Glutamatergic neuron (in vitro differentiated cells): Measurements from ENCODE around the gene DYRK1A. TPM values are rescaled to one million over a fixed set of nuclear protein-coding genes. Genes with fewer than 3 reads are reported as not detected.

Experiments used
- DNase-seq: peaks from one replicate; pipeline ENCODE4 v3.0.0; 2022
- H3K27ac Mint-ChIP-seq: one replicate; pipeline ENCODE4 v1.8.0; 2020; ENCODE audit warnings: mild to moderate bottlenecking, mixed read lengths, inconsistent platforms; ENCODE audit not compliant: unreplicated experiment
- H3K27me3 Mint-ChIP-seq: one replicate; pipeline ENCODE4 v1.8.0; 2020; ENCODE audit warnings: mild to moderate bottlenecking, moderate library complexity, mixed read lengths, inconsistent platforms; ENCODE audit not compliant: unreplicated experiment
- H3K36me3 Mint-ChIP-seq: one replicate; pipeline ENCODE4 v1.8.0; 2020; ENCODE audit warnings: mild to moderate bottlenecking, mixed read lengths, inconsistent platforms; ENCODE audit not compliant: unreplicated experiment
- H3K4me1 Mint-ChIP-seq: one replicate; pipeline ENCODE4 v1.8.0; 2020; ENCODE audit warnings: mild to moderate bottlenecking, low read depth, mixed read lengths, inconsistent platforms; ENCODE audit not compliant: unreplicated experiment
- H3K4me3 Mint-ChIP-seq: one replicate; pipeline ENCODE4 v1.8.0; 2020; ENCODE audit warnings: mild to moderate bottlenecking, mixed read lengths, inconsistent platforms; ENCODE audit not compliant: unreplicated experiment
- H3K9me3 Mint-ChIP-seq: one replicate; pipeline ENCODE4 v1.8.0; 2020; ENCODE audit warnings: mild to moderate bottlenecking, moderate library complexity, mixed read lengths, inconsistent platforms; ENCODE audit not compliant: unreplicated experiment
- total RNA-seq: library from RNA; stranded (reverse); fragmentation: NEBNext Ultra II Directional; extraction: Animal tissue kit (Norgen Biotek cat#: 25700); gene quantifications from one replicate; pipeline ENCODE4 v1.2.1, GENCODE V29; 2021; ENCODE audit not compliant: unreplicated experiment
- TF ChIP-seq, protein P1 (sequence below): fragments of 200-600 bp; sonication (generic); IDR thresholded peaks from one replicate; pipeline ENCODE4 v1.5.0; 2021; ENCODE audit not compliant: partially characterized antibody, unreplicated experiment

The DYRK1A gene
- total RNA-seq, 1 donor from 2014 or later: 70.4 TPM

DNA sequence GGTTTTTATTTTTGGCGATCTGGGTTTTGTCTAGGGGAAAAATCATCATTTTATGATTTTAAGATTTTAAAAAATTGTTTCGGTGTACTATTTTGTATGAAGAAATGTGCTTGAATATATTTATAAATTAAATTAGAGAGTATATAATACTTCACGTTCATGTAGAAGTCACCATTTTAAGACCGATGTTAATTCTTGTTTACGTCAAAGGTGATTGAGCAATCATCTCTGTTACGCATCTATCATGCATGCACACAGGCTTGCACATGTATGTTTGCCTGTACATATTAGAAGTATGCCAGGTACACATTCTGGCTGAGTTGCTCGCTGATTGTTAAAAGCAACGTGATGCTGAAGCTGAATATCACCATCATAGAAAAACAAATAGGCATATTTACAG lies 54.7 kb downstream of the DYRK1A start:
- Mint-ChIP-seq H3K4me1 (peaks cover 18% of the 10 kb centered on the region), H3K27me3 (no peaks in the 10 kb centered on the region), H3K27ac (no peak overlapping the region), H3K9me3 (peaks cover 2% of the 10 kb centered on the region), H3K4me3 (no peak overlapping the region), H3K36me3 (no peaks in the 10 kb centered on the region)
- TF ChIP-seq, protein P1, sequence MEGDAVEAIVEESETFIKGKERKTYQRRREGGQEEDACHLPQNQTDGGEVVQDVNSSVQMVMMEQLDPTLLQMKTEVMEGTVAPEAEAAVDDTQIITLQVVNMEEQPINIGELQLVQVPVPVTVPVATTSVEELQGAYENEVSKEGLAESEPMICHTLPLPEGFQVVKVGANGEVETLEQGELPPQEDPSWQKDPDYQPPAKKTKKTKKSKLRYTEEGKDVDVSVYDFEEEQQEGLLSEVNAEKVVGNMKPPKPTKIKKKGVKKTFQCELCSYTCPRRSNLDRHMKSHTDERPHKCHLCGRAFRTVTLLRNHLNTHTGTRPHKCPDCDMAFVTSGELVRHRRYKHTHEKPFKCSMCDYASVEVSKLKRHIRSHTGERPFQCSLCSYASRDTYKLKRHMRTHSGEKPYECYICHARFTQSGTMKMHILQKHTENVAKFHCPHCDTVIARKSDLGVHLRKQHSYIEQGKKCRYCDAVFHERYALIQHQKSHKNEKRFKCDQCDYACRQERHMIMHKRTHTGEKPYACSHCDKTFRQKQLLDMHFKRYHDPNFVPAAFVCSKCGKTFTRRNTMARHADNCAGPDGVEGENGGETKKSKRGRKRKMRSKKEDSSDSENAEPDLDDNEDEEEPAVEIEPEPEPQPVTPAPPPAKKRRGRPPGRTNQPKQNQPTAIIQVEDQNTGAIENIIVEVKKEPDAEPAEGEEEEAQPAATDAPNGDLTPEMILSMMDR: no peak
- no peak for DNase-seq

DNA sequence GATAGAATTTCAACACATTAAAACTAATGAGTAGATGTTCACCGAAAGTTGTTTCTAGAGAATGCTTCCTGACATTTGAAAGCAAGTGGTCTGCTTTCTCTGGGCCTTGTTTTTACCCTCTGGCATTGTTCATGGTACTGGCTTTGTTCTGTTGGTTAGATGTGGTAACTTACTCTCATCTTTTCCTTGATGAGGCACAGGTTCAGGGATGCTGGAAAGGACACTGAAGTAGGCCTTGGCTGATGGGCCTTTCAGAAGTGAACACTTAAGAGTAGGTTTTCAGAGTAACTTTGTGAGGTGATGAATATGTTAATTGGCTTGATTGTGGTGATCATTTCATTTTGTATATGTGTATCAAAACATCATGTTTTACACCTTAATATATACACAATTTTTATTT lies 55.8 kb downstream of the DYRK1A start:
- peaks cover 18% of the 10 kb centered on the region for H3K4me1 Mint-ChIP-seq
- no peak for DNase-seq
- no peaks in the 10 kb centered on the region for H3K36me3 Mint-ChIP-seq
- peaks cover 2% of the 10 kb centered on the region for H3K9me3 Mint-ChIP-seq
- TF ChIP-seq, protein P1: no peak
- H3K4me3 Mint-ChIP-seq: no peak overlapping the region
- H3K27ac Mint-ChIP-seq: no peak overlapping the region
- no peaks in the 10 kb centered on the region for H3K27me3 Mint-ChIP-seq

DNA sequence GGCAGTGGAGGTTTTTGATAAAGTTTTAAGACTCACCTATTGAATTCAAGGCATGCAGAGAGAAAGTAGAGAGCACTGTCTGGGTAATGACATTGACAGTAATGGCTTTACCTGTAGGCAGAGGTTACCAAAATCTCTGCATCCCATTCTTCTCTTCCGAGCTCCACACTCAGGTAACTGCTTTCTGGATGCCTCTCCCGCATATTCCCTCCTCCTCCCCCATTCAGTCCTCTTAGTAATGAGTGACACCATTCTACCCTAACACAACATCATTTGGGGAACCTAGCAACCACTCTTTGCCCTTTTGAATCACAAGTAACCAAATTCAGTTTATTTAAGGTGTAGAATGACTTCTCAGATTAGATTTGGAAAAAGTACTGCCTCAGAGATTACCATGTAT lies 56.5 kb downstream of the DYRK1A start:
- no peaks in the 10 kb centered on the region for H3K27me3 Mint-ChIP-seq
- no peak overlapping the region for H3K4me3 Mint-ChIP-seq
- no peak overlapping the region for H3K27ac Mint-ChIP-seq
- DNase-seq: no peak
- H3K36me3 Mint-ChIP-seq: no peaks in the 10 kb centered on the region
- no peaks in the 10 kb centered on the region for H3K9me3 Mint-ChIP-seq
- TF ChIP-seq, protein P1: no peak
- peaks cover 18% of the 10 kb centered on the region for H3K4me1 Mint-ChIP-seq

DNA sequence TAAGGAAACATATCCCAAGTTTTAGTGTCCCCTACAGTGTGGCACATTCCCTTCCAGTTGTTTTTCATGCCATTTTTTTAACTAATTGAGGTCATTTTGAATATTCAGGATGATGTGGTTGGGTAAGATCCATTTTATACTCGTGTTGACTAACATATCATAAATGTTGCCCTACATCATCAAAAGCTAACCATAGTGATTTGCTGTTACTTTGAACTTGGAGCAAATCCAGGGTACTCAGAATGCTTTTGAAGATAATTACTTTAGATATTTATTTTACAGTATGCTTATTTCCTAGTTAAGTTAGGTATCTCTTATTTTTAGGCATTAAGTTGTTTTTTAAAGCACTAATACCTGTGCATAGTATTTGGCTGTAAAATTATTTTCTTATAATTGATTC lies 57.8 kb downstream of the DYRK1A start:
- TF ChIP-seq, protein P1: no peak
- peaks cover 4% of the 10 kb centered on the region for H3K36me3 Mint-ChIP-seq
- no peak for DNase-seq
- H3K9me3 Mint-ChIP-seq: no peaks in the 10 kb centered on the region
- no peak overlapping the region for H3K4me3 Mint-ChIP-seq
- no peaks in the 10 kb centered on the region for H3K27me3 Mint-ChIP-seq
- H3K27ac Mint-ChIP-seq: no peak overlapping the region
- peaks cover 15% of the 10 kb centered on the region for H3K4me1 Mint-ChIP-seq

DNA sequence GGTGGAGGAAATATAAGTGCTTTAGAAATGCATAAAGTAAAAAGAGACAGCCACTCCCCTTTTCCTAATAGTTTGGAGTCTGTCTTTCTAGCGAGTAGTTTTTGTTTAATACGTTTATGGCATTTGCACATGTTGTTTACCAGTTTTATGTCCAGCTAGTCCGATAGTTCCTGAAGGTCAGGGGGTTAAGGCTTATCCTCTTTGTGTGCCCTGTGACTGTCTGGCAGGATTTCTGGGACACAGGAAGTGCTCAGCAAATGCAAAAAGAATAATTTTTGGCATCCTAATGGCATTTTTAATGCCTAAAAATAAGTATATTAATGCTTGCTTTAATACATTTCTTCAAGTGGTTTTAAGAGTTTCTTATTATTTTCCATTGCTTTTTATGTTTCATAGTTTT lies 58.4 kb downstream of the DYRK1A start:
- peaks cover 5% of the 10 kb centered on the region for H3K36me3 Mint-ChIP-seq
- TF ChIP-seq, protein P1: no peak
- no peak overlapping the region for H3K27ac Mint-ChIP-seq

More for the DNA sequence above, 58.4 kb downstream of the DYRK1A start:
- Mint-ChIP-seq H3K27me3 (no peaks in the 10 kb centered on the region), H3K4me1 (peaks cover 16% of the 10 kb centered on the region), H3K4me3 (no peak overlapping the region), H3K9me3 (no peaks in the 10 kb centered on the region)
- DNase-seq: no peak
